HEK293 (cell line): Measurements from ENCODE around the gene TPRN.

Experiments used
- BCL11A ChIP-seq: fragments of 450-650 bp; formaldehyde crosslinking; IDR thresholded peaks from 2 replicates; pipeline ENCODE4 v1.5.1; 2016; ENCODE audit warnings: low read depth, missing biosample characterization, missing genetic modification characterization
- BCL11B ChIP-seq: fragments of 450-650 bp; formaldehyde crosslinking; IDR thresholded peaks from 2 replicates; pipeline ENCODE4 v1.5.1; 2016; ENCODE audit warnings: low read depth, missing biosample characterization, missing genetic modification characterization
- EGR2 ChIP-seq: fragments of 450-650 bp; formaldehyde crosslinking; IDR thresholded peaks from 2 replicates; pipeline ENCODE4 v1.5.1; 2016; ENCODE audit warnings: low read depth, missing biosample characterization, missing genetic modification characterization
- GLI4 ChIP-seq: fragments of 450-650 bp; formaldehyde crosslinking; IDR thresholded peaks from 2 replicates; pipeline ENCODE4 v1.5.1; 2016; ENCODE audit warnings: missing biosample characterization, missing genetic modification characterization
- GLIS1 ChIP-seq: fragments of 450-650 bp; formaldehyde crosslinking; IDR thresholded peaks from 2 replicates; pipeline ENCODE4 v1.5.1; 2016; ENCODE audit warnings: missing biosample characterization, missing genetic modification characterization
- KLF7 ChIP-seq: fragments of 450-650 bp; formaldehyde crosslinking; IDR thresholded peaks from 2 replicates; pipeline ENCODE4 v1.5.1; 2016; ENCODE audit warnings: missing biosample characterization, missing genetic modification characterization, borderline replicate concordance
- SP3 ChIP-seq: fragments of 450-650 bp; formaldehyde crosslinking; IDR thresholded peaks from 2 replicates; pipeline ENCODE4 v1.5.1; 2016; ENCODE audit warnings: missing biosample characterization, missing genetic modification characterization
- SP7 ChIP-seq: fragments of 450-650 bp; formaldehyde crosslinking; IDR thresholded peaks from 2 replicates; pipeline ENCODE4 v1.5.1; 2016; ENCODE audit warnings: missing biosample characterization, missing genetic modification characterization
- ZBTB11 ChIP-seq: fragments of 450-650 bp; formaldehyde crosslinking; conservative IDR thresholded peaks from 2 replicates; pipeline ENCODE4 v1.5.1; 2016; ENCODE audit warnings: low read depth, missing biosample characterization, missing genetic modification characterization
- ZBTB17 ChIP-seq: fragments of 450-650 bp; formaldehyde crosslinking; IDR thresholded peaks from 2 replicates; pipeline ENCODE4 v1.5.1; 2016; ENCODE audit warnings: missing biosample characterization, missing genetic modification characterization
- ZBTB48 ChIP-seq: fragments of 450-650 bp; formaldehyde crosslinking; IDR thresholded peaks from 2 replicates; pipeline ENCODE4 v1.5.1; 2016; ENCODE audit warnings: missing biosample characterization, missing genetic modification characterization
- ZFHX2 ChIP-seq: fragments of 450-650 bp; formaldehyde crosslinking; conservative IDR thresholded peaks from 2 replicates; pipeline ENCODE4 v1.5.1; 2016; ENCODE audit warnings: missing biosample characterization, missing genetic modification characterization
- ZFP41 ChIP-seq: fragments of 450-650 bp; formaldehyde crosslinking; IDR thresholded peaks from 2 replicates; pipeline ENCODE4 v1.5.1; 2016; ENCODE audit warnings: missing biosample characterization, missing genetic modification characterization, borderline replicate concordance
- ZNF148 ChIP-seq: fragments of 450-650 bp; formaldehyde crosslinking; IDR thresholded peaks from 2 replicates; pipeline ENCODE4 v1.5.0; 2017; ENCODE audit warnings: missing biosample characterization, missing genetic modification characterization, borderline replicate concordance
- ZNF2 ChIP-seq: fragments of 450-650 bp; formaldehyde crosslinking; IDR thresholded peaks from 2 replicates; pipeline ENCODE4 v1.5.1; 2016; ENCODE audit warnings: missing biosample characterization, missing genetic modification characterization
- ZNF311 ChIP-seq: fragments of 450-650 bp; formaldehyde crosslinking; IDR thresholded peaks from 2 replicates; pipeline ENCODE4 v1.5.1; 2017; ENCODE audit warnings: missing biosample characterization, missing genetic modification characterization, borderline replicate concordance
- ZNF350 ChIP-seq: fragments of 450-650 bp; formaldehyde crosslinking; IDR thresholded peaks from 2 replicates; pipeline ENCODE4 v1.5.0; 2017; ENCODE audit warnings: missing biosample characterization, mild to moderate bottlenecking, missing genetic modification characterization
- ZNF488 ChIP-seq: fragments of 450-650 bp; formaldehyde crosslinking; IDR thresholded peaks from 2 replicates; pipeline ENCODE4 v1.5.1; 2016; ENCODE audit warnings: missing biosample characterization, missing genetic modification characterization
- ZNF549 ChIP-seq: fragments of 450-650 bp; IDR thresholded peaks from 2 replicates; pipeline ENCODE4 v1.5.1; 2018; ENCODE audit warnings: missing biosample characterization, missing genetic modification characterization, mild to moderate bottlenecking, inconsistent platforms, moderate library complexity
- ZNF585B ChIP-seq: fragments of 450-650 bp; formaldehyde crosslinking; IDR thresholded peaks from 2 replicates; pipeline ENCODE4 v1.5.1; 2016; ENCODE audit warnings: missing biosample characterization, missing genetic modification characterization
- ZNF600 ChIP-seq: fragments of 450-650 bp; formaldehyde crosslinking; IDR thresholded peaks from 2 replicates; pipeline ENCODE4 v1.5.1; 2016; ENCODE audit warnings: missing biosample characterization, missing genetic modification characterization
- ZNF623 ChIP-seq: fragments of 450-650 bp; formaldehyde crosslinking; IDR thresholded peaks from 2 replicates; pipeline ENCODE4 v1.5.1; 2016; ENCODE audit warnings: missing biosample characterization, missing genetic modification characterization
- ZNF639 ChIP-seq: fragments of 450-650 bp; formaldehyde crosslinking; IDR thresholded peaks from 2 replicates; pipeline ENCODE4 v1.5.1; 2016; ENCODE audit warnings: missing biosample characterization, missing genetic modification characterization
- ZNF670 ChIP-seq: fragments of 450-650 bp; formaldehyde crosslinking; IDR thresholded peaks from 2 replicates; pipeline ENCODE4 v1.5.1; 2016; ENCODE audit warnings: missing biosample characterization, missing genetic modification characterization, low read depth
- ZNF677 ChIP-seq: fragments of 450-650 bp; IDR thresholded peaks from 2 replicates; pipeline ENCODE4 v1.5.0; 2018; ENCODE audit warnings: missing biosample characterization, mild to moderate bottlenecking, missing genetic modification characterization, moderate library complexity
- TF ChIP-seq, protein P1 (sequence below): fragments of 450-650 bp; formaldehyde crosslinking; IDR thresholded peaks from 2 replicates; pipeline ENCODE4 v1.5.1; 2016; ENCODE audit warnings: missing biosample characterization, missing genetic modification characterization
- TF ChIP-seq, protein P2 (sequence below): fragments of 450-650 bp; formaldehyde crosslinking; IDR thresholded peaks from 2 replicates; pipeline ENCODE4 v1.5.1; 2016; ENCODE audit warnings: missing biosample characterization, missing genetic modification characterization

TPRN gene

GRCh38 chr9:137169896-137170358 lies 30.6 kb downstream of the TPRN start, which contains the start of gene LRRC26 (continued):
- TF ChIP-seq ZBTB11 (tag by site-specific recombination) (no peak), ZBTB17 (tag by site-specific recombination) (no peak), ZNF623 (tag by site-specific recombination) (no peak), ZNF311 (tag by site-specific recombination) (no peak), SP7 (peak; percentile 25; the same call in 1 of the 2 replicates), EGR2 (tag by site-specific recombination) (peak; percentile 66), ZFP41 (tag by site-specific recombination) (no peak), ZFHX2 (tag by site-specific recombination) (peak; percentile 77), ZNF488 (tag by site-specific recombination) (no peak), ZNF2 (tag by site-specific recombination) (0 out of 2 replicates have a peak, but pooled peaks have one; percentile 32), ZNF585B (no peak), ZNF549 (no peak), SP3 (tag by site-specific recombination) (no peak), ZNF677 (tag by site-specific recombination) (no peak), ZNF639 (no peak), BCL11A (tag by site-specific recombination) (0 out of 2 replicates have a peak, but pooled peaks have one; percentile 15), ZBTB48 (tag by site-specific recombination) (no peak), ZNF670 (tag by site-specific recombination) (no peak), ZNF600 (tag by site-specific recombination) (0 out of 2 replicates have a peak, but pooled peaks have one; percentile 11), KLF7 (tag by site-specific recombination) (0 out of 2 replicates have a peak, but pooled peaks have one; percentile 43), ZNF350 (tag by site-specific recombination) (no peak), GLIS1 (tag by site-specific recombination) (peak; percentile 81), GLI4 (tag by site-specific recombination) (no peak), BCL11B (tag by site-specific recombination) (0 out of 2 replicates have a peak, but pooled peaks have one; percentile 47), ZNF148 (tag by site-specific recombination) (no peak)
- TF ChIP-seq, protein P1, sequence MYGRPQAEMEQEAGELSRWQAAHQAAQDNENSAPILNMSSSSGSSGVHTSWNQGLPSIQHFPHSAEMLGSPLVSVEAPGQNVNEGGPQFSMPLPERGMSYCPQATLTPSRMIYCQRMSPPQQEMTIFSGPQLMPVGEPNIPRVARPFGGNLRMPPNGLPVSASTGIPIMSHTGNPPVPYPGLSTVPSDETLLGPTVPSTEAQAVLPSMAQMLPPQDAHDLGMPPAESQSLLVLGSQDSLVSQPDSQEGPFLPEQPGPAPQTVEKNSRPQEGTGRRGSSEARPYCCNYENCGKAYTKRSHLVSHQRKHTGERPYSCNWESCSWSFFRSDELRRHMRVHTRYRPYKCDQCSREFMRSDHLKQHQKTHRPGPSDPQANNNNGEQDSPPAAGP (tag by site-specific recombination) = peak; percentile 45; the same call in 1 of the 2 replicates
- TF ChIP-seq, protein P2, sequence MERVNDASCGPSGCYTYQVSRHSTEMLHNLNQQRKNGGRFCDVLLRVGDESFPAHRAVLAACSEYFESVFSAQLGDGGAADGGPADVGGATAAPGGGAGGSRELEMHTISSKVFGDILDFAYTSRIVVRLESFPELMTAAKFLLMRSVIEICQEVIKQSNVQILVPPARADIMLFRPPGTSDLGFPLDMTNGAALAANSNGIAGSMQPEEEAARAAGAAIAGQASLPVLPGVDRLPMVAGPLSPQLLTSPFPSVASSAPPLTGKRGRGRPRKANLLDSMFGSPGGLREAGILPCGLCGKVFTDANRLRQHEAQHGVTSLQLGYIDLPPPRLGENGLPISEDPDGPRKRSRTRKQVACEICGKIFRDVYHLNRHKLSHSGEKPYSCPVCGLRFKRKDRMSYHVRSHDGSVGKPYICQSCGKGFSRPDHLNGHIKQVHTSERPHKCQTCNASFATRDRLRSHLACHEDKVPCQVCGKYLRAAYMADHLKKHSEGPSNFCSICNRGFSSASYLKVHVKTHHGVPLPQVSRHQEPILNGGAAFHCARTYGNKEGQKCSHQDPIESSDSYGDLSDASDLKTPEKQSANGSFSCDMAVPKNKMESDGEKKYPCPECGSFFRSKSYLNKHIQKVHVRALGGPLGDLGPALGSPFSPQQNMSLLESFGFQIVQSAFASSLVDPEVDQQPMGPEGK = peak; percentile 32; the same call in 1 of the 2 replicates
